OCI-LY7 (cell line): ENCODE measurements around the gene TSHZ2. TPM values are rescaled to one million over a fixed set of nuclear protein-coding genes. Genes with fewer than 3 reads are reported as not detected.
"Not testable (repeated sequence)": the region's sequence is repeated elsewhere in the genome, so short reads cannot be mapped to it uniquely, and the experiment has no call there.

ENCODE experiments used
- BruUV-seq: library from RNA; stranded (reverse); fragments of 400-500 nt; replicated peaks from 2 replicates; lab custom pipeline; 2021; lab: Mats Ljungman, UMichigan
- CTCF ChIA-PET: fragments of 300-600 bp; sonication (Branson Sonifier 250); formaldehyde crosslinking; loops from one replicate; lab custom pipeline; 2022; ENCODE audit warnings: antibody characterized with exemption; ENCODE audit not compliant: unreplicated experiment; lab: Charles Lee
- POLR2A ChIA-PET: fragments of 300-600 bp; sonication (Branson Sonifier 250); formaldehyde crosslinking; loops from one replicate; lab custom pipeline; 2022; ENCODE audit warnings: antibody characterized with exemption; lab: Charles Lee
- DNase-seq: peaks from one replicate; pipeline ENCODE4 v3.0.0-alpha.2; 2015; ENCODE audit warnings: low spot score
- H2AFZ ChIP-seq: fragments of 200-600 bp; sonication (generic), shearing (Covaris generic); 2 replicates; pipeline ENCODE4 v1.6.1; 2014; ENCODE audit warnings: mild to moderate bottlenecking, antibody characterized with exemption, low read length, moderate library complexity
- H3K27ac ChIP-seq: fragments of 200-600 bp; sonication (generic); 2 replicates; pipeline ENCODE4 v1.5.1; 2014; ENCODE audit warnings: mixed run types, low read depth, mild to moderate bottlenecking, moderate library complexity, low read length, inconsistent platforms; ENCODE audit not compliant: poor library complexity, severe bottlenecking
- H3K36me3 ChIP-seq: fragments of 200-600 bp; sonication (generic); 2 replicates; pipeline ENCODE4 v1.6.1; 2014; ENCODE audit warnings: mild to moderate bottlenecking, antibody characterized with exemption, low read length, moderate library complexity, mixed read lengths; ENCODE audit not compliant: insufficient read depth
- H3K4me1 ChIP-seq: fragments of 200-600 bp; sonication (generic); 2 replicates; pipeline ENCODE4 v1.5.1; 2014; ENCODE audit warnings: mild to moderate bottlenecking, low read length; ENCODE audit not compliant: insufficient read depth, poor library complexity, severe bottlenecking
- H3K4me2 ChIP-seq: fragments of 200-600 bp; sonication (generic); 2 replicates; pipeline ENCODE4 v1.6.1; 2014; ENCODE audit warnings: mild to moderate bottlenecking, low read length
- H3K4me3 ChIP-seq: fragments of 200-600 bp; sonication (generic); 2 replicates; pipeline ENCODE4 v1.5.1; 2014; ENCODE audit warnings: mild to moderate bottlenecking, low read depth, low read length; ENCODE audit not compliant: poor library complexity, severe bottlenecking
- H3K79me2 ChIP-seq: fragments of 200-600 bp; sonication (generic); 2 replicates; pipeline ENCODE4 v1.6.1; 2016; ENCODE audit warnings: low read depth, mild to moderate bottlenecking, low read length, moderate library complexity, mixed read lengths; ENCODE audit not compliant: insufficient read depth
- H3K9me2 ChIP-seq: fragments of 200-600 bp; sonication (generic); 2 replicates; pipeline ENCODE4 v1.6.1; 2016; ENCODE audit warnings: mild to moderate bottlenecking, low read length, mixed read lengths; ENCODE audit not compliant: insufficient read depth
- H3K9me3 ChIP-seq: fragments of 200-600 bp; sonication (generic); 2 replicates; pipeline ENCODE4 v1.6.1; 2014; ENCODE audit warnings: mild to moderate bottlenecking, mixed run types, low read length, mixed read lengths
- H4K20me1 ChIP-seq: fragments of 200-600 bp; sonication (generic); 2 replicates; pipeline ENCODE4 v1.6.1; 2014; ENCODE audit warnings: mild to moderate bottlenecking, antibody characterized with exemption, low read length, moderate library complexity, mixed read lengths; ENCODE audit not compliant: insufficient read depth
- CTCF ChIP-seq: fragments of 200-600 bp; sonication (generic); conservative IDR thresholded peaks from 2 replicates; pipeline ENCODE4 v1.5.1; 2014; ENCODE audit warnings: mild to moderate bottlenecking, antibody characterized with exemption, low read length, moderate library complexity, mixed read lengths
- EZH2phosphoT487 ChIP-seq: fragments of 200-600 bp; sonication (generic); IDR thresholded peaks from 2 replicates; pipeline ENCODE4 v1.6.1; 2018; ENCODE audit warnings: low read depth, borderline replicate concordance, mild to moderate bottlenecking, mixed run types, antibody characterized with exemption, low read length, moderate library complexity, mixed read lengths
- intact Hi-C: fragments of 100-400 bp; cut with micrococcal nuclease; formaldehyde crosslinking; loops from one replicate; pipeline ENCODE4 v1.10.0; 2022; ENCODE audit not compliant: unreplicated experiment
- total RNA-seq, 2 experiments: library from RNA; depleted of rRNA in 1 of 2; stranded (reverse); fragments of >200 nt in 1 of 2; shearing (Covaris generic) in 1 of 2; gene quantifications; 2 replicates each; pipeline ENCODE4 v1.2.3, GENCODE V29; 2014 to 2022

Gene TSHZ2
- total RNA-seq, 2 experiments from 2014 or later, result not detected

GRCh38 chr20:53428996-53429395 is 456.8 kb downstream of the TSHZ2 start:
- intact Hi-C loops, result no loop called here
- POLR2A ChIA-PET, result no interaction called here

GRCh38 chr20:53434662-53435061 is 462.5 kb downstream of the TSHZ2 start:
- Histone ChIP-seq H3K4me3 (no peak overlapping the region), H3K27ac (no peak overlapping the region), H3K36me3 (no peaks in the 10 kb centered on the region), H3K4me1 (no peaks in the 10 kb centered on the region), H4K20me1 (no peaks in the 10 kb centered on the region), H2AFZ (no peak overlapping the region), H3K4me2 (no peak overlapping the region), H3K79me2 (no peaks in the 10 kb centered on the region), H3K9me3 (no peaks in the 10 kb centered on the region), H3K9me2 (no peaks in the 10 kb centered on the region)
- ChIA-PET POLR2A (no interaction called here), CTCF (no interaction called here)
- DNase-seq, result no peak
- BruUV-seq, result no TSS peak
- TF ChIP-seq CTCF (no peak), EZH2phosphoT487 (no peak)
- intact Hi-C loops, result no loop called here

More at GRCh38 chr20:53428996-53429395, 456.8 kb downstream of the TSHZ2 start:
- H3K9me3 ChIP-seq, result no peaks in the 10 kb centered on the region
- H3K4me2 ChIP-seq, result no peak overlapping the region
- H3K4me3 ChIP-seq, result no peak overlapping the region
- no peak overlapping the region for H3K27ac ChIP-seq
- H2AFZ ChIP-seq, result no peak overlapping the region
- H4K20me1 ChIP-seq, result no peaks in the 10 kb centered on the region
- CTCF ChIA-PET, result no interaction called here
- no peaks in the 10 kb centered on the region for H3K9me2 ChIP-seq
- DNase-seq, result no peak
- H3K36me3 ChIP-seq, result no peaks in the 10 kb centered on the region
- no TSS peak for BruUV-seq
- TF ChIP-seq EZH2phosphoT487 (no peak), CTCF (no peak)
- no peaks in the 10 kb centered on the region for H3K4me1 ChIP-seq
- no peaks in the 10 kb centered on the region for H3K79me2 ChIP-seq

- H3K27ac ChIP-seq, POLR2A ChIA-PET, H3K4me1 ChIP-seq, H3K4me3 ChIP-seq, intact Hi-C loops, H3K79me2 ChIP-seq, H3K9me2 ChIP-seq, H4K20me1 ChIP-seq, H3K4me2 ChIP-seq, H3K9me3 ChIP-seq, CTCF ChIA-PET, BruUV-seq, H3K36me3 ChIP-seq, H2AFZ ChIP-seq, DNase-seq: not testable (repeated sequence)
These were observed 464.8 kb downstream of the TSHZ2 start for GRCh38 chr20:53436927-53437326.
